ENCODE data around the gene TTC39C.

GRCh38 chr18:24078391-24078790 is 63.8 kb downstream of the TTC39C start:
- TF ChIP-seq ATF3 (IDR thresholded peaks at IDR 0.05; ENCODE audit: insufficient read depth, low read depth, low read length) (no peak), RAD21 (IDR thresholded peaks at IDR 0.05 in 1 of 2, conservative IDR thresholded peaks at IDR 0.05 in 1 of 2; ENCODE audit: low read depth in 2 of 2, low read length in 2 of 2) (no peak), CTCF (IDR thresholded peaks at IDR 0.05; ENCODE audit: control extremely low read depth in 1 of 3, insufficient read depth in 1 of 3, low read depth in 1 of 3, low read length in 3 of 3) (no peak)

All from H1 (cell line).